CD4-positive, alpha-beta T cell (primary cell): ENCODE data around the gene RGL1. TPM values are rescaled to one million over a fixed set of nuclear protein-coding genes. Genes with fewer than 3 reads are reported as not detected.

Experiments used
- ATAC-seq: fragments of 200-7000 bp; cut with Tn5 transposase; one replicate; pipeline ENCODE4 v1.10.0; 2022; ENCODE audit warnings: mild to moderate bottlenecking; ENCODE audit not compliant: poor library complexity
- CTCF ChIA-PET: fragments of 350-600 bp; sonication (Branson Sonifier 250); formaldehyde crosslinking; loops from one replicate; lab custom pipeline; 2021; ENCODE audit warnings: antibody characterized with exemption, inconsistent platforms; lab: Charles Lee
- POLR2A ChIA-PET: fragments of 350-600 bp; sonication (Branson Sonifier 250); formaldehyde crosslinking; loops from one replicate; lab custom pipeline; 2021; ENCODE audit warnings: antibody characterized with exemption, inconsistent platforms; lab: Charles Lee
- DNase-seq, 14 experiments: peaks; one replicate each; pipeline ENCODE4 v3.0.0-alpha.2; 2013 to 2020; ENCODE audit warnings: mixed read lengths in 2 of 14
- H3K27ac ChIP-seq, 2 donors: one replicate each; pipeline versions ENCODE4 v1.5.1 to v1.7.0; 2013; ENCODE audit warnings: low read length in 2 of 2, low read depth in 1 of 2, mild to moderate bottlenecking in 1 of 2
- H3K27me3 ChIP-seq, 2 experiments: 1 replicate in 1 of 2; 2 replicates in 1 of 2; pipeline versions ENCODE4 v1.6.1 to v1.7.0; 2013; ENCODE audit warnings: low read length in 2 of 2, control low read depth in 1 of 2, mild to moderate bottlenecking in 1 of 2, moderate library complexity in 1 of 2; ENCODE audit not compliant: insufficient read depth in 2 of 2, control insufficient read depth in 1 of 2
- H3K36me3 ChIP-seq: one replicate; pipeline ENCODE4 v1.6.1; 2013; ENCODE audit warnings: low read length, control low read depth; ENCODE audit not compliant: insufficient read depth
- H3K4me1 ChIP-seq: one replicate; pipeline ENCODE4 v1.6.1; 2013; ENCODE audit warnings: low read length, control low read depth; ENCODE audit not compliant: insufficient read depth
- H3K4me3 ChIP-seq: one replicate; pipeline ENCODE4 v1.5.1; 2013; ENCODE audit warnings: mild to moderate bottlenecking, low read length, moderate library complexity
- H3K9me3 ChIP-seq, 2 experiments: 1 replicate in 1 of 2; 2 replicates in 1 of 2; pipeline versions ENCODE4 v1.6.1 to v1.7.0; 2013; ENCODE audit warnings: low read length in 2 of 2, mild to moderate bottlenecking in 2 of 2, control low read depth in 1 of 2, moderate library complexity in 1 of 2; ENCODE audit not compliant: control insufficient read depth in 1 of 2, insufficient read depth in 1 of 2
- H3K27ac Mint-ChIP-seq: one replicate; pipeline ENCODE4 v1.8.0; 2020; ENCODE audit warnings: mixed read lengths
- H3K27me3 Mint-ChIP-seq: one replicate; pipeline ENCODE4 v1.8.0; 2021; ENCODE audit warnings: mixed read lengths
- H3K36me3 Mint-ChIP-seq: one replicate; pipeline ENCODE4 v1.8.0; 2021; ENCODE audit warnings: low read depth, mixed read lengths
- H3K4me1 Mint-ChIP-seq: one replicate; pipeline ENCODE4 v1.8.0; 2021; ENCODE audit warnings: low read depth, mixed read lengths
- H3K4me3 Mint-ChIP-seq: one replicate; pipeline ENCODE4 v1.8.0; 2020; ENCODE audit warnings: mild to moderate bottlenecking, mixed read lengths
- H3K9me3 Mint-ChIP-seq: one replicate; pipeline ENCODE4 v1.8.0; 2020; ENCODE audit warnings: mixed read lengths
- intact Hi-C, 2 experiments: fragments of 100-400 bp; cut with DNase I in 1 of 2; cut with micrococcal nuclease in 1 of 2; formaldehyde crosslinking; loops; one replicate each; pipeline versions ENCODE4 v1.15.1 to v1.9.0; 2023 to 2025; cut with DNase I, micrococcal nuclease
- total RNA-seq, 174 experiments: library from RNA in 2 of 174; stranded (reverse) in 2 of 174; gene quantifications; one replicate each; pipeline ENCODE4 v1.2.3 and lab custom pipeline; 2021 to 2026
- TF ChIP-seq, protein P1 (sequence below): fragments of 200-600 bp; IDR thresholded peaks from one replicate; pipeline ENCODE4 v1.8.0; 2022; ENCODE audit warnings: antibody characterized with exemption, mild to moderate bottlenecking

RGL1 gene
- total RNA-seq, 2 experiments from 2014 or later, result 1.2 to 1.8 TPM

- no peak overlapping the region for H3K4me3 ChIP-seq
- H3K9me3 ChIP-seq, result no peaks in the 10 kb centered on the region
- Mint-ChIP-seq H3K9me3 (no peaks in the 10 kb centered on the region), H3K27ac (no peak overlapping the region), H3K4me1 (no peaks in the 10 kb centered on the region), H3K27me3 (no peaks in the 10 kb centered on the region), H3K4me3 (no peak overlapping the region), H3K36me3 (no peaks in the 10 kb centered on the region)
- ChIA-PET CTCF (no interaction called here), POLR2A (no interaction called here)
- H3K27me3 ChIP-seq, result no peaks in the 10 kb centered on the region
- H3K4me1 ChIP-seq, result no peaks in the 10 kb centered on the region
- intact Hi-C loops, result no loop called here
- DNase-seq (no peak), ATAC-seq (no peak)
- TF ChIP-seq, protein P1, sequence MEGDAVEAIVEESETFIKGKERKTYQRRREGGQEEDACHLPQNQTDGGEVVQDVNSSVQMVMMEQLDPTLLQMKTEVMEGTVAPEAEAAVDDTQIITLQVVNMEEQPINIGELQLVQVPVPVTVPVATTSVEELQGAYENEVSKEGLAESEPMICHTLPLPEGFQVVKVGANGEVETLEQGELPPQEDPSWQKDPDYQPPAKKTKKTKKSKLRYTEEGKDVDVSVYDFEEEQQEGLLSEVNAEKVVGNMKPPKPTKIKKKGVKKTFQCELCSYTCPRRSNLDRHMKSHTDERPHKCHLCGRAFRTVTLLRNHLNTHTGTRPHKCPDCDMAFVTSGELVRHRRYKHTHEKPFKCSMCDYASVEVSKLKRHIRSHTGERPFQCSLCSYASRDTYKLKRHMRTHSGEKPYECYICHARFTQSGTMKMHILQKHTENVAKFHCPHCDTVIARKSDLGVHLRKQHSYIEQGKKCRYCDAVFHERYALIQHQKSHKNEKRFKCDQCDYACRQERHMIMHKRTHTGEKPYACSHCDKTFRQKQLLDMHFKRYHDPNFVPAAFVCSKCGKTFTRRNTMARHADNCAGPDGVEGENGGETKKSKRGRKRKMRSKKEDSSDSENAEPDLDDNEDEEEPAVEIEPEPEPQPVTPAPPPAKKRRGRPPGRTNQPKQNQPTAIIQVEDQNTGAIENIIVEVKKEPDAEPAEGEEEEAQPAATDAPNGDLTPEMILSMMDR, result no peak
- H3K27ac ChIP-seq, result no peak overlapping the region
- H3K36me3 ChIP-seq, result no peaks in the 10 kb centered on the region
Measured at GRCh38 chr1:183975651-183976050, 170.7 kb downstream of the RGL1 start.

DNA sequence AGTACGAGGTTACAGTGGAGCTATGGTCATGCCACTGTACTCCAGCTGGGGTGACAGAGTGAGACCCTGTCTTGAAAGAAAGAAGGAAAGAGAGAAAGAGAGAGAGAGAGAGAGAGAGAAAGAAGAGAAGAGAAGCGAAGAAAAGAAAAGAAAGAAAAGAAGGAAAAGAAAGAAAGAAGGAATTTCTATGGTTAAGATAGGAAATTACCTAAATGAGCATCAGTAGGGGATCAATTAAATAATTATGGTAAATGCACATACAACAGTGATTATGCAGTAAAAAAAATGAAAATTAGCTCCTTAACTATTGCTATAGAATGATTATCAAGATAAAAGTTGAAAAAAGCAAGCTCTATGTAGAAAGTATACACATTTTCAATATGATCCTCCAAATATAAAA, 172.8 kb downstream of the RGL1 start:
- intact Hi-C loops, result no loop called here
- Histone ChIP-seq H3K4me1 (no peaks in the 10 kb centered on the region), H3K27me3 (no peaks in the 10 kb centered on the region), H3K27ac (no peak overlapping the region), H3K36me3 (no peaks in the 10 kb centered on the region), H3K9me3 (no peaks in the 10 kb centered on the region), H3K4me3 (no peak overlapping the region)
- ChIA-PET POLR2A (no interaction called here), CTCF (no interaction called here)
- Mint-ChIP-seq H3K9me3 (no peaks in the 10 kb centered on the region), H3K36me3 (no peaks in the 10 kb centered on the region), H3K27me3 (no peaks in the 10 kb centered on the region), H3K4me1 (no peaks in the 10 kb centered on the region), H3K4me3 (no peak overlapping the region), H3K27ac (no peak overlapping the region)
- TF ChIP-seq, protein P1, result no peak
- no peak for ATAC-seq
- DNase-seq, result no peak

Other genes starting within 250 kb of the RGL1 start
- gene NCF2, start 214.7 kb upstream of the RGL1 start, total RNA-seq, result 1 to 10 TPM; 2.9 to 3.1 TPM
- gene ARPC5, start 169.3 kb upstream of the RGL1 start, total RNA-seq, result 10 to 100 TPM; 21.4 to 23.0 TPM
- not detected for gene APOBEC4, start 151.8 kb upstream of the RGL1 start, total RNA-seq
- gene COLGALT2, start 232.6 kb downstream of the RGL1 start, total RNA-seq, result under 1 TPM; 0.14 to 0.22 TPM
- 10 to 100 TPM; 11.2 to 12.2 TPM for gene TSEN15, start 246.6 kb downstream of the RGL1 start, total RNA-seq